Putamen (tissue), 1 donor: ENCODE measurements around the gene ATP13A3.

ENCODE experiments used
- DNase-seq: peaks from one replicate; pipeline ENCODE4 v3.0.0-alpha.2; 2016; ENCODE audit warnings: low spot score

ATP13A3 gene

GRCh38 chr3:194369522-194370279 is 117.1 kb downstream of the ATP13A3 start, which contains the start of gene LRRC15:
TSS of gene LRRC15 (minus strand) at chr3:194369743. CDS start at chr3:194361043, 8,700 bp downstream.
- DNase-seq: no peak

- DNase-seq: no peak
Observed at GRCh38 chr3:194368918-194369317, 117.9 kb downstream of the ATP13A3 start.

GRCh38 chr3:194367992-194368841 is 118.6 kb downstream of the ATP13A3 start:
- DNase-seq: no peak

- no peak for DNase-seq
Observed at GRCh38 chr3:194365978-194366490, 120.8 kb downstream of the ATP13A3 start.

GRCh38 chr3:194365526-194365925 is 121.3 kb downstream of the ATP13A3 start:
- no peak for DNase-seq

GRCh38 chr3:194364652-194365434 is 122.0 kb downstream of the ATP13A3 start:
- no peak for DNase-seq

GRCh38 chr3:194364314-194364651 is 122.5 kb downstream of the ATP13A3 start:
- DNase-seq: no peak

- DNase-seq: no peak
Observed at GRCh38 chr3:194360568-194360967, 126.2 kb downstream of the ATP13A3 start.

- no peak for DNase-seq
Observed at GRCh38 chr3:194357681-194358080, 129.1 kb downstream of the ATP13A3 start.

GRCh38 chr3:194355379-194355778 is 131.4 kb downstream of the ATP13A3 start:
- no peak for DNase-seq

GRCh38 chr3:194354315-194354714 is 132.5 kb downstream of the ATP13A3 start:
- no peak for DNase-seq
